ES-I3 (cell line): ENCODE data around the gene PAIP1.
"Not testable (repeated sequence)": the region's sequence is repeated elsewhere in the genome, so short reads cannot be mapped to it uniquely, and the experiment has no call there.

ENCODE experiments used
- H3K36me3 ChIP-seq: 2 replicates; pipeline ENCODE4 v1.6.1; 2013; ENCODE audit warnings: mild to moderate bottlenecking, low read length, control low read depth, moderate library complexity; ENCODE audit not compliant: insufficient read depth
- H3K4me1 ChIP-seq: 2 replicates; pipeline ENCODE4 v1.6.1; 2013; ENCODE audit warnings: mild to moderate bottlenecking, control low read depth, low read length; ENCODE audit not compliant: insufficient read depth
- H3K9ac ChIP-seq: 2 replicates; pipeline ENCODE4 v1.6.1; 2013; ENCODE audit warnings: low read depth, mild to moderate bottlenecking, low read length, moderate library complexity
- H3K9me3 ChIP-seq: 2 replicates; pipeline ENCODE4 v1.6.1; 2013; ENCODE audit warnings: mild to moderate bottlenecking, low read length, moderate library complexity; ENCODE audit not compliant: control insufficient read depth, insufficient read depth

Gene PAIP1, protein sequence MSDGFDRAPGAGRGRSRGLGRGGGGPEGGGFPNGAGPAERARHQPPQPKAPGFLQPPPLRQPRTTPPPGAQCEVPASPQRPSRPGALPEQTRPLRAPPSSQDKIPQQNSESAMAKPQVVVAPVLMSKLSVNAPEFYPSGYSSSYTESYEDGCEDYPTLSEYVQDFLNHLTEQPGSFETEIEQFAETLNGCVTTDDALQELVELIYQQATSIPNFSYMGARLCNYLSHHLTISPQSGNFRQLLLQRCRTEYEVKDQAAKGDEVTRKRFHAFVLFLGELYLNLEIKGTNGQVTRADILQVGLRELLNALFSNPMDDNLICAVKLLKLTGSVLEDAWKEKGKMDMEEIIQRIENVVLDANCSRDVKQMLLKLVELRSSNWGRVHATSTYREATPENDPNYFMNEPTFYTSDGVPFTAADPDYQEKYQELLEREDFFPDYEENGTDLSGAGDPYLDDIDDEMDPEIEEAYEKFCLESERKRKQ

DNA sequence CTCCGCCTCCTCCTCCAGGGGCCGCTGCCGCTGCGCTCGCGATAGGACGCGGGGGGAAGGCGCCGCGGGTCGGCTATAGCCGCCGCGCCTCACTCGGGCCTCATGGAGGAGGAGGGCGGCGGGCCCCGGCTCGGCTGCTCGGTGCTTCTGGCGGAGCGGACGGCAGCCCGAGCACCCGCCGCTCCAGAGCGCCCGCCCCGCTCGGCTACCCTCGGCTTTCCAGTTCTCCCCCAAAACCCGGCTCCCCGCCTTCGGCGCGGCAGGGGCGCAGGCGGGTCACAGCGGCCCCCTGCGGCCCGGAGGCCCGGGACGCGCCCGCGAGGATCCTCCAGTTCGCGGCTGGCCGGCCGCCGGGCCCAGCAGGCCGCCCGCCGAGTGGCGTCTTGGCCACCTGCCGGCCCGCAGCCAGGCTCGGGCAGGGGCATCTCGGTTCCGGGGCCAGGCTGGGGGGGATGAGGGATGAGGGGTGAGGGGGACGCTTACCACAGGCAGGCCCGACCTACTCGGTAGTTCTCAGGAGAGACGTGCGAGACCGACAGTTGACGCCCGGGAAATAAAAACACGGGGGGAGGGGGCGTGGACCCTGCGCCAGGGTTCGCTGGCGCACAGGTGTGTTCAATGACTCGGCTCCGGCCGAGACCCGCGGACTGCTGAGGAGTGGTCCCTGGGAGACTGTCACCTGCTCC lies at the start of gene PAIP1:
Gene PAIP1, minus strand, starts transcription at position 221 of the 686 bp plus-strand sequence. CDS start 231 bp downstream, outside the sequence.
- H3K36me3 ChIP-seq, result 0 out of 2 replicates have a peak, but pooled peaks cover 5% of the 10 kb centered on the region
- peak within 1 kb of the TSS; percentile 73 for H3K9ac ChIP-seq
- H3K9me3 ChIP-seq, result no peaks in the 10 kb centered on the region
- H3K4me1 ChIP-seq, result peaks cover 4% of the 10 kb centered on the region; the same call in 1 of the 2 replicates

DNA sequence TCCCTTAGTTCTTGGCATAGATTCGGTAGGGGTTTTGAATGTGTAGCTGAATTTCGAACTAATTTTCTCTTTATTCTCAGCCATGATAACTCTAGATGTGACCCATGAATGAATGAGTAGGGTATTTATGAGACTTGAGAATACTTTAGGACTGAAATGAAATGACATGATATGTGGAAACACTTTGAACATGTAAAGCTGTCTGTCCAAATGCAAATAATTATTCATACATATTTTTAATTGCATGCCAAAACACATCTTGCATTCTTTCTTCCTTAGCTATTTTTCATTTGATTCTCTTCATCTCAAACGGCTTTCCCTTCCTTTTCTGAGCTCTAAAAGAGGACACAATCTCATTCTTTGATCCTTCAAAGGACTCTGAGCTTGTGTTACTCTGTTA lies 49.5 kb upstream of the PAIP1 start:
- Histone ChIP-seq H3K9me3 (no peaks in the 10 kb centered on the region), H3K9ac (no peak overlapping the region), H3K36me3 (peaks cover 5% of the 10 kb centered on the region), H3K4me1 (peaks cover 5% of the 10 kb centered on the region)

GRCh38 chr5:43604699-43605098 lies 47.8 kb upstream of the PAIP1 start:
- no peaks in the 10 kb centered on the region for H3K36me3 ChIP-seq
- peaks cover 5% of the 10 kb centered on the region for H3K4me1 ChIP-seq
- H3K9me3 ChIP-seq, result no peaks in the 10 kb centered on the region
- 0 out of 2 replicates have a peak overlapping the region, but pooled peaks have one; percentile 97 for H3K9ac ChIP-seq

- peaks cover 5% of the 10 kb centered on the region for H3K4me1 ChIP-seq
- no peaks in the 10 kb centered on the region for H3K36me3 ChIP-seq
- H3K9ac ChIP-seq, result peak overlapping the region; percentile 97
- no peaks in the 10 kb centered on the region for H3K9me3 ChIP-seq
These were observed 46.7 kb upstream of the PAIP1 start for GRCh38 chr5:43603344-43604217.

- Histone ChIP-seq H3K9ac (peak within 1 kb of the TSS; percentile 97), H3K36me3 (no peaks in the 10 kb centered on the region), H3K9me3 (no peaks in the 10 kb centered on the region), H3K4me1 (peaks cover 5% of the 10 kb centered on the region)
These were observed 45.8 kb upstream of the PAIP1 start, which contains the start of gene NNT for GRCh38 chr5:43602461-43603343. TSS of gene NNT (plus strand) at chr5:43603180. CDS start at chr5:43609196, 6,016 bp downstream.

GRCh38 chr5:43601454-43602260 lies 44.8 kb upstream of the PAIP1 start:
- no peaks in the 10 kb centered on the region for H3K9me3 ChIP-seq
- H3K4me1 ChIP-seq, result peaks cover 5% of the 10 kb centered on the region
- no peaks in the 10 kb centered on the region for H3K36me3 ChIP-seq
- H3K9ac ChIP-seq, result peak overlapping the region; percentile 97

DNA sequence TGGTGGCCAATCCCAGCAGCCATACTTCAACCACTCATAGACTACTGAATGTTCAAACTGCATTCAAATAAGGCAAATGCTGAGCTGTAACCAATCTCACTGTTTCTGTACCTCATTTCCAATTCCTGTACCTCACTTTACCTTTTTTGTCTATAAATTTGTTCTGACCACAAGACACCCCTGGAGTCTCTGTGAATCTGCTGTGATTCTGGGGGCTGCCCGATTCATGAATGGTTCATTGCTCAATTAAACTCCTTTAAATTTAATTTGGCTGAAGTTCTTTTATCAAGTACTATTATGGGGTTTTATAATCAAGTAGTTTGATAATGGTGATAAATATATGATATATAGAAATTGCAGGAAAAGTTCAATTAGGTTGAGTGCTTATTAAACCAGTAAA lies 42.0 kb upstream of the PAIP1 start:
- not testable (repeated sequence) for H3K36me3 ChIP-seq, H3K9ac ChIP-seq, H3K4me1 ChIP-seq, H3K9me3 ChIP-seq

DNA sequence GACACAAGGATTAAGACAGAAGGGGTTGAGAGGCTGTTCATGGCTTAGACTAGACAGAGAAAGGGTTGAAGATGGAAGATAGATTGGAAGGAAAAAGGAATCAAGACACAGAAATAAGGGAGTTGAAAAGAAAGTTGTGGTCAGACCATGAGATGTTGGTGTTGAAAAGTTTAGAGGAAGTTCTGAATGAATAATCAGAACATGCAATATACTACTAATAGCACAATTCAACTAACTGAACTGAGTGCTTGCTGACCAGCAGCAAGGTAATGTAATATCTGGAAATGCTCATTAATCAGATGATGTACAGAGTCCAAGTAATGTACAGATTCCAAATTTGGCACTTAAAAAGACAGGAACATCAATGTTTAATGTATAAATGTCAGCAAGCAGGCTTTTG lies 35.5 kb upstream of the PAIP1 start:
- Histone ChIP-seq H3K9me3 (no peaks in the 10 kb centered on the region), H3K36me3 (no peaks in the 10 kb centered on the region; the same call in 1 of the 2 replicates), H3K9ac (no peak overlapping the region), H3K4me1 (peaks cover 9% of the 10 kb centered on the region)

- Histone ChIP-seq H3K9me3 (no peaks in the 10 kb centered on the region), H3K9ac (no peak overlapping the region), H3K4me1 (peaks cover 9% of the 10 kb centered on the region), H3K36me3 (no peaks in the 10 kb centered on the region; the same call in 1 of the 2 replicates)
These were observed 33.8 kb upstream of the PAIP1 start for GRCh38 chr5:43590700-43591099.

GRCh38 chr5:43589310-43589709 lies 32.4 kb upstream of the PAIP1 start:
- Histone ChIP-seq H3K9me3 (no peaks in the 10 kb centered on the region), H3K4me1 (peaks cover 9% of the 10 kb centered on the region), H3K9ac (no peak overlapping the region), H3K36me3 (no peaks in the 10 kb centered on the region; the same call in 1 of the 2 replicates)

DNA sequence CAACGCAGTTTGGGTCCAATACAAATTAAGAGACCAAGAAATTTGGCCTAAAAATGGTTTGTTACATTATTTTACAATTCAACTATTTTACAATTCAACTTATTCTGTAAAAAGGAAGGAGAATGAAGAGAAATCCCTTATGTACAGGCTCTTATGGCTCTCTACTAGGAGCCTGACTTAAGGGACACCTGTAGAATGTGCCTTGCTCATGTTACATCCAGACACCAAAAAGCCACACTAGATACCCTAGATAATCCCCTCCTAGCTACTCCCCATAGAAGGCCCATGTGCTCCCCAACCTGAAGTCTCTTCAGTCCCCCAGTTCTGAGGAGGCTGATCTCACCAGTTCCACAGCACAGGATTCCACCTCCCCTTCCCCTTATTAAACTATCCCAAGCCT lies 32.0 kb upstream of the PAIP1 start:
- no peaks in the 10 kb centered on the region; the same call in 1 of the 2 replicates for H3K36me3 ChIP-seq
- peaks cover 9% of the 10 kb centered on the region for H3K4me1 ChIP-seq
- H3K9ac ChIP-seq, result no peak overlapping the region
- no peaks in the 10 kb centered on the region; the same call in 1 of the 2 replicates for H3K9me3 ChIP-seq

- Histone ChIP-seq H3K4me1 (no peaks in the 10 kb centered on the region), H3K9ac (no peak overlapping the region), H3K9me3 (no peaks in the 10 kb centered on the region; the same call in 1 of the 2 replicates), H3K36me3 (no peaks in the 10 kb centered on the region)
These were observed 27.4 kb upstream of the PAIP1 start for GRCh38 chr5:43584166-43584699.
